Retinal pigment epithelial cell (primary cell): ENCODE data around the gene IRF5.

ENCODE experiments used
- DNase-seq: peaks from one replicate; pipeline ENCODE4 v3.0.0-alpha.2; 2010; ENCODE audit warnings: low read depth
- H3K4me3 ChIP-seq: 2 replicates; pipeline ENCODE4 v1.5.1; 2011; ENCODE audit warnings: mild to moderate bottlenecking, low read length, control low read depth, moderate library complexity
- TF ChIP-seq, protein P1 (sequence below): conservative IDR thresholded peaks from 2 replicates; pipeline ENCODE4 v1.5.1; 2011; ENCODE audit warnings: low read depth, low read length, control low read depth, inconsistent platforms

The IRF5 gene

GRCh38 chr7:128913870-128914565 is 23.7 kb upstream of the IRF5 start:
- no peak overlapping the region for H3K4me3 ChIP-seq
- DNase-seq, result no peak
- TF ChIP-seq, protein P1, sequence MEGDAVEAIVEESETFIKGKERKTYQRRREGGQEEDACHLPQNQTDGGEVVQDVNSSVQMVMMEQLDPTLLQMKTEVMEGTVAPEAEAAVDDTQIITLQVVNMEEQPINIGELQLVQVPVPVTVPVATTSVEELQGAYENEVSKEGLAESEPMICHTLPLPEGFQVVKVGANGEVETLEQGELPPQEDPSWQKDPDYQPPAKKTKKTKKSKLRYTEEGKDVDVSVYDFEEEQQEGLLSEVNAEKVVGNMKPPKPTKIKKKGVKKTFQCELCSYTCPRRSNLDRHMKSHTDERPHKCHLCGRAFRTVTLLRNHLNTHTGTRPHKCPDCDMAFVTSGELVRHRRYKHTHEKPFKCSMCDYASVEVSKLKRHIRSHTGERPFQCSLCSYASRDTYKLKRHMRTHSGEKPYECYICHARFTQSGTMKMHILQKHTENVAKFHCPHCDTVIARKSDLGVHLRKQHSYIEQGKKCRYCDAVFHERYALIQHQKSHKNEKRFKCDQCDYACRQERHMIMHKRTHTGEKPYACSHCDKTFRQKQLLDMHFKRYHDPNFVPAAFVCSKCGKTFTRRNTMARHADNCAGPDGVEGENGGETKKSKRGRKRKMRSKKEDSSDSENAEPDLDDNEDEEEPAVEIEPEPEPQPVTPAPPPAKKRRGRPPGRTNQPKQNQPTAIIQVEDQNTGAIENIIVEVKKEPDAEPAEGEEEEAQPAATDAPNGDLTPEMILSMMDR, result no peak

DNA sequence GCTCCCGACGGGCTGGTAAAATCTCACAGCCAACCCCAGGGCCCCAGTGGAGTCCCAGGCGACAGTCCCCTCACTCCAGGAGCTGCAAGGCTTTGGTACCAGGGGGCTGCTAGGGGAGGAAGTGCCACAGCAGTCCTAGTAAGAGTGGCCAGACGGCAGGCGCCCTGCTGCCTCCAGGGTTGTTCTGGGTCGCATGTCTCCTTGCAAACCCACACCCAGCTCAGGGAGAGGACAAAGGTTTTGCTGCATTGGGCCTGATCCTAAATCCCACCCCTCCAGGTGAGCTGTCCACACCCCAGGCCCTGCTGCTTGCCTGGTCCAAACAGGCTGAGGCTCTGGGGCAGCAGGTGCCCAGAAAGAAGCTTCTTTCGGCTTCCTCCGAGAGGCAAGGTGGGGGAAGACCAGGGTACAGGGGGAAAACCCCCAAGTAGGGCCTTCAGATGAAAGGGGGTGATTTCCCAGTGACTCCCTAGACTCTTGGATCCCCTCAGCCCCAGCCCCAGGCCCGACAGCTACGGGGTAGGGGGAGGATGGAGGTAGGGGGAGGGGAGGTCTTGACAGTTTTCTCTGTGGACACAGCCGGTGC is 23.1 kb upstream of the IRF5 start:
- H3K4me3 ChIP-seq, result no peak overlapping the region
- no peak for DNase-seq
- TF ChIP-seq, protein P1, result no peak

DNA sequence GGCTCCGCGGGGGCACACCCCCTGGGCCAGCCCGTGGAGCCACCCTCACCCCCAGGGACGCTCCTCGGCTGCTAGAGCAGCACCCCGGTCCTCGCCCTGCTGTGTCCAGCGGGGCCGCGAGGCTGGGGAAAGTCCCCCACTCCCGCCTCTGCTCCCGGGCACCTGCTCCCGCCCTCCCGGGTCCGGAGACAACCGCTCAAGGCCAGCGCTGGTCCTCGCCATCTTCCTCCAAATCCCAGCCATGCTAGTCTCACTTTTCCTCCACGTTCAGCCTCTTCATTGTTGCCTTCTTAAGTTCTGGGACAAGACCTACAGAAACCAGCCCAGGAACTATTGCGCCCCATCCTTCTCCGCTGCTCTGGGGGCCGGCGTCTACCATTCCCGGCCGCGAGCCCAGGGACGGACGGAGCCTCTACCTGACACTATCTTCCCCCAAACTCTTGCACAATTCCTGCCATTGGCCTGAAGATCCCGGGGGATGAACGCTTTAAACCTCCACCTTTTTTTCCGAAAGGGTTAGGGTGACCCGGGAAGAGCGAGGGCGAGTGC is 22.4 kb upstream of the IRF5 start:
- no peak for DNase-seq
- TF ChIP-seq, protein P1, result no peak
- no peak overlapping the region for H3K4me3 ChIP-seq

DNA sequence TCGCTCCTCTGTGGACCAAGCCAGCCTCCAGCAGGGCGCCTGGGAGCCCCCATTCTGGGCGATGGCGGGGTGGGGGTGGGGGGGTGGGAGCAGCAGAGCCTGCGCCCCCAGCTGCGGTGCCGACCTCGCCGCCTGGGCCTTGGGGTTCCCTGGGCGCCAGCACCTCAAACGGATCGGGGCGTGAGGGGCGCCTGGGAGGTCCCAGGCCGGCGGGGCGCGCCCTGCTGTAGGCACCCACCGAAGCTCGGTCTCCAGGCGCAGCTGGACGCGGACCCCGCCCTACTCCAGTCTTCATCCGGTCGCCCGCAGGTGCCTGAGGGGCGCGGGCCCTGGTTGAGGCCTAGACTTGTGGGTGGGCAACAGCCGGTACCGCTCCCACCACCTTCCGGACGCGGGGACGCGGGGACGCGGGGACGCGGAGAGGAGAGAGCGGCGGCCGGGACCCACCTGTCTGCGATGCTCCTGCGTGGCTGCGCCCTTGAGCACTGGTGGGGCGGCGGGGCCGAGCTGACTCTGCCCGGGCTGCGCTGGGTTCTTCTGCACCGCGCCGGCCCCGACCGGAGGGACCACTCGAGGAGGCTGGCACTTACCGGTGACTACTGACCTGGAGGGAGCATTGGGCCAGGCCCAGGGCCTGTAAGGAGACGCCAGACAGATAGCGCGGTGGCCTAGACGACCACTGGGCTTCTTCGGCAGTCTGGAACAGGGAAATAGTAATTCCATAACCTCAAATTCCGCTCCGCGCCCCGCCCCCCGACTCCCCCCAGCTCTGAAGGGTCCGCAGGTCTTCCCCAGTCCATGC is 21.7 kb upstream of the IRF5 start:
- TF ChIP-seq, protein P1, result no peak
- no peak overlapping the region for H3K4me3 ChIP-seq
- no peak for DNase-seq

DNA sequence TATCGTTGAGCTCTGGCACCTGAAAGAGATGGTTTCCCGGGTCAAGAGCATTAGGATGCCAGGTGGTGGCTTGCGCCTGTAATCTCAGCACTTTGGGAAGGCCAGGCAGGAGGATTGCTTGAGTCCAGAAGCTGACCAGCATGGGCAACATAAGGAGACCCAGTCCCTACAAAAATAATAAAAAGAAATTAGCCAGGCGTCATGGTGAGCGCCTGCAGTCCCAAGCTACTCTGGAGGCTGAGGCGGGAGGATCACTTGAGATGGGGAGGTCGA is 21.1 kb upstream of the IRF5 start:
- no peak for DNase-seq
- no peak overlapping the region for H3K4me3 ChIP-seq
- TF ChIP-seq, protein P1, result no peak

GRCh38 chr7:128917122-128917521 is 20.6 kb upstream of the IRF5 start:
- TF ChIP-seq, protein P1, result no peak
- DNase-seq, result no peak

More at GRCh38 chr7:128917122-128917521, 20.6 kb upstream of the IRF5 start:
- H3K4me3 ChIP-seq, result no peak overlapping the region
